Right cardiac atrium (tissue), 5 donors: ENCODE measurements around the gene ZFP82. TPM values are rescaled to one million over a fixed set of nuclear protein-coding genes. Genes with fewer than 3 reads are reported as not detected.
A peak's percentile ranks its signal among the peaks of the same experiment; 100 is the strongest.

ENCODE experiments used
- ATAC-seq, 2 donors: fragments of 200-7000 bp; cut with Tn5 transposase; one replicate each; pipeline versions ENCODE4 v1.8.0 to v1.9.1; 2020; ENCODE audit warnings: moderate library complexity in 2 of 2, mild to moderate bottlenecking in 1 of 2
- DNase-seq, 3 donors: peaks; one replicate each; pipeline ENCODE4 v3.0.0-alpha.2; 2020
- H3K27ac ChIP-seq: one replicate; pipeline ENCODE4 v1.5.1; 2013; ENCODE audit warnings: mild to moderate bottlenecking, low read length, control low read depth, moderate library complexity
- H3K27me3 ChIP-seq: one replicate; pipeline ENCODE4 v1.6.1; 2013; ENCODE audit not compliant: control insufficient read depth, insufficient read depth
- H3K4me1 ChIP-seq: one replicate; pipeline ENCODE4 v1.6.1; 2013; ENCODE audit warnings: low read length; ENCODE audit not compliant: control insufficient read depth, insufficient read depth
- H3K4me3 ChIP-seq: one replicate; pipeline ENCODE4 v1.5.1; 2013; ENCODE audit warnings: low read length, control low read depth
- H3K9me3 ChIP-seq: one replicate; pipeline ENCODE4 v1.6.1; 2013; ENCODE audit warnings: low read length; ENCODE audit not compliant: control insufficient read depth
- WGBS: extraction: QIAGEN DNeasy Blood & Tissue Kit; methylation state at CpG from one replicate; pipeline ENCODE4 v1.1.7; 2013; 5-methylcytosine and 5-hydroxymethylcytosine counted together
- intact Hi-C, 4 donors: fragments of 100-400 bp; cut with DNase I; formaldehyde crosslinking; loops; one replicate each; pipeline versions ENCODE4 v1.11.0 to v1.14.0; 2022 to 2023
- long read RNA-seq, 4 donors: library from polyadenylated mRNA; unstranded; transcript quantifications; one replicate each; pipeline ENCODE4 v2.0.0, GENCODE V29; 2020 to 2021
- polyA plus RNA-seq: library from polyadenylated mRNA; stranded (reverse); fragments of 200-250 nt; gene quantifications from one replicate; pipeline ENCODE4 v1.2.3, GENCODE V29; 2013
- total RNA-seq, 4 donors: library from RNA; stranded (reverse); fragmentation: NEBNext Ultra II Directional; extraction: Animal tissue kit (Norgen Biotek cat#: 25700); gene quantifications; one replicate each; pipeline ENCODE4 v1.2.1, GENCODE V29; 2021
- donor health status: healthy with polysubstance abuse.
- donor health status: DM: no; HTN: yes; CAD: no.
- donor health status: DM: no; HTN: no; CAD: no.
- donor health status: DM: no; HTN: yes; CAD: no; lungs with severe emphysema.
- donor health status: DM: yes; HTN: yes; CAD: no.

ZFP82 gene
- total RNA-seq (1 to 10 TPM; 4.7 to 6.0 (median 5.3) TPM), polyA plus RNA-seq (3.1 TPM)
- long read RNA-seq, donor 1, transcript ZFP82-201 (5 exons, 2,623 nt), result major isoform, 9 of 11 reads
- long read RNA-seq, donor 1, partial matches to known transcripts, result 0 of 11 reads
- long read RNA-seq, donor 1, other reads (novel, unspliced or antisense), result 2 of 11 reads
- long read RNA-seq, donor 2, partial matches to known transcripts, result 0 of 4 reads
- long read RNA-seq, donor 2, other reads (novel, unspliced or antisense), result 1 of 4 reads
- long read RNA-seq, donor 3, full-length matches to known transcripts, result 15 of 25 reads
- long read RNA-seq, donor 3, partial matches to known transcripts, result 2 of 25 reads
- long read RNA-seq, donor 3, other reads (novel, unspliced or antisense), result 8 of 25 reads
- long read RNA-seq, donor 4, partial matches to known transcripts, result 0 of 4 reads
- long read RNA-seq, donor 4, other reads (novel, unspliced or antisense), result 0 of 4 reads

GRCh38 chr19:36418287-36419001 lies at the start of gene ZFP82:
ZFP82 (minus strand) TSS chr19:36418644; CDS start chr19:36409789, 8,855 bp downstream.
- H3K9me3 ChIP-seq, result no peaks in the 10 kb centered on the region

GRCh38 chr19:36460046-36460445 lies 41.6 kb upstream of the ZFP82 start:
- intact Hi-C loops, result no loop called here
- Histone ChIP-seq H3K9me3 (no peaks in the 10 kb centered on the region), H3K4me3 (no peak overlapping the region), H3K27me3 (no peaks in the 10 kb centered on the region), H3K27ac (no peak overlapping the region), H3K4me1 (no peaks in the 10 kb centered on the region)
- ATAC-seq (no peak), DNase-seq (no peak)
- WGBS, result 95% methylated on average over 1 of the region's 1 CpG

More at GRCh38 chr19:36418287-36419001, at the start of gene ZFP82:
- intact Hi-C loops, result no loop called here
- H3K4me1 ChIP-seq, result peaks cover 4% of the 10 kb centered on the region
- peak within 1 kb of the TSS; percentile 65 for H3K4me3 ChIP-seq
- ATAC-seq (peak; percentile 97 to 98), DNase-seq (peak; percentile 87 to 95 (median 95))
- peak within 1 kb of the TSS; percentile 86 for H3K27ac ChIP-seq
- H3K27me3 ChIP-seq, result no peaks in the 10 kb centered on the region
- under 1% methylated on average over 70 of the region's 70 CpGs for WGBS

GRCh38 chr19:36456831-36457230 lies 38.4 kb upstream of the ZFP82 start:
- Histone ChIP-seq H3K27me3 (no peaks in the 10 kb centered on the region), H3K9me3 (no peaks in the 10 kb centered on the region), H3K4me3 (no peak overlapping the region), H3K4me1 (no peaks in the 10 kb centered on the region), H3K27ac (no peak overlapping the region)
- intact Hi-C loops, result no loop called here
- 96% methylated on average over 2 of the region's 2 CpGs for WGBS
- no peak for DNase-seq
- no peak for ATAC-seq

GRCh38 chr19:36449059-36449670 lies 30.7 kb upstream of the ZFP82 start:
- H3K4me3 ChIP-seq, result peak overlapping the region; percentile 34
- no peak for ATAC-seq
- DNase-seq, result no peak
- intact Hi-C loops, result no loop called here
- 98% methylated on average over 5 of the region's 5 CpGs for WGBS
- H3K4me1 ChIP-seq, result no peaks in the 10 kb centered on the region
- H3K9me3 ChIP-seq, result peaks cover 3% of the 10 kb centered on the region
- H3K27ac ChIP-seq, result no peak overlapping the region
- H3K27me3 ChIP-seq, result no peaks in the 10 kb centered on the region

- no peak for ATAC-seq
- Histone ChIP-seq H3K27me3 (no peaks in the 10 kb centered on the region), H3K4me1 (no peaks in the 10 kb centered on the region), H3K27ac (no peak overlapping the region), H3K4me3 (no peak overlapping the region), H3K9me3 (peaks cover 2% of the 10 kb centered on the region)
- WGBS, result 76% methylated on average over 1 of the region's 1 CpG
- intact Hi-C loops, result no loop called here
- DNase-seq, result no peak
Observed at GRCh38 chr19:36441339-36441738, 22.9 kb upstream of the ZFP82 start.

- ATAC-seq (no peak), DNase-seq (no peak)
- H3K27me3 ChIP-seq, result no peaks in the 10 kb centered on the region
- peaks cover 2% of the 10 kb centered on the region for H3K9me3 ChIP-seq
- intact Hi-C loops, result no loop called here
- H3K4me1 ChIP-seq, result no peaks in the 10 kb centered on the region
- WGBS, result 40% methylated on average over 2 of the region's 2 CpGs
- H3K27ac ChIP-seq, result no peak overlapping the region
- no peak overlapping the region for H3K4me3 ChIP-seq
Observed at GRCh38 chr19:36436531-36436930, 18.1 kb upstream of the ZFP82 start.

- H3K4me3 ChIP-seq, result no peak overlapping the region
- H3K4me1 ChIP-seq, result no peaks in the 10 kb centered on the region
- H3K27me3 ChIP-seq, result no peaks in the 10 kb centered on the region
- no peak overlapping the region for H3K27ac ChIP-seq
- intact Hi-C loops, result no loop called here
- no peaks in the 10 kb centered on the region for H3K9me3 ChIP-seq
- DNase-seq (no peak), ATAC-seq (no peak)
- WGBS, result 90% methylated on average over 4 of the region's 4 CpGs
Observed at GRCh38 chr19:36423925-36424324, 5.5 kb upstream of the ZFP82 start.

- Histone ChIP-seq H3K27me3 (no peaks in the 10 kb centered on the region), H3K9me3 (no peaks in the 10 kb centered on the region), H3K27ac (no peak overlapping the region), H3K4me3 (peak overlapping the region; percentile 41), H3K4me1 (peaks cover 4% of the 10 kb centered on the region)
- DNase-seq (peak in 1 of 3 donors; percentile 32), ATAC-seq (peak in 1 of 2 donors; percentile 31)
- 21% methylated on average over 33 of the region's 33 CpGs for WGBS
- intact Hi-C loops, result no loop called here
Observed at GRCh38 chr19:36421749-36422481, 3.5 kb upstream of the ZFP82 start.

GRCh38 chr19:36420961-36421748 lies 2.7 kb upstream of the ZFP82 start:
- ATAC-seq (peak; percentile 69 to 80), DNase-seq (peak; percentile 52 to 78 (median 75))
- intact Hi-C loops, result no loop called here
- peaks cover 4% of the 10 kb centered on the region for H3K4me1 ChIP-seq
- H3K27me3 ChIP-seq, result no peaks in the 10 kb centered on the region
- no peak overlapping the region for H3K27ac ChIP-seq
- 6% methylated on average over 61 of the region's 61 CpGs for WGBS
- peak overlapping the region; percentile 41 for H3K4me3 ChIP-seq
- no peaks in the 10 kb centered on the region for H3K9me3 ChIP-seq

GRCh38 chr19:36417752-36418286 lies 625 bp downstream of the ZFP82 start:
- peak overlapping the region; percentile 65 for H3K4me3 ChIP-seq
- DNase-seq, result peak in 1 of 3 donors; percentile 41
- no peak for ATAC-seq
- peaks cover 4% of the 10 kb centered on the region for H3K4me1 ChIP-seq
- intact Hi-C loops, result no loop called here
- WGBS, result 17% methylated on average over 25 of the region's 25 CpGs
- H3K9me3 ChIP-seq, result no peaks in the 10 kb centered on the region
- peak overlapping the region; percentile 72 for H3K27ac ChIP-seq
- H3K27me3 ChIP-seq, result no peaks in the 10 kb centered on the region
